DLD1 (cell line): ENCODE results near the gene PPA1.
"Not testable (repeated sequence)": the region's sequence is repeated elsewhere in the genome, so short reads cannot be mapped to it uniquely, and the experiment has no call there.

Experiments
- in situ Hi-C: cut with HindIII; loops from 2 replicates; pipeline ENCODE4 v1.10.0; 2017; ENCODE audit warnings: low sequenced_read_pairs

The PPA1 gene

DNA sequence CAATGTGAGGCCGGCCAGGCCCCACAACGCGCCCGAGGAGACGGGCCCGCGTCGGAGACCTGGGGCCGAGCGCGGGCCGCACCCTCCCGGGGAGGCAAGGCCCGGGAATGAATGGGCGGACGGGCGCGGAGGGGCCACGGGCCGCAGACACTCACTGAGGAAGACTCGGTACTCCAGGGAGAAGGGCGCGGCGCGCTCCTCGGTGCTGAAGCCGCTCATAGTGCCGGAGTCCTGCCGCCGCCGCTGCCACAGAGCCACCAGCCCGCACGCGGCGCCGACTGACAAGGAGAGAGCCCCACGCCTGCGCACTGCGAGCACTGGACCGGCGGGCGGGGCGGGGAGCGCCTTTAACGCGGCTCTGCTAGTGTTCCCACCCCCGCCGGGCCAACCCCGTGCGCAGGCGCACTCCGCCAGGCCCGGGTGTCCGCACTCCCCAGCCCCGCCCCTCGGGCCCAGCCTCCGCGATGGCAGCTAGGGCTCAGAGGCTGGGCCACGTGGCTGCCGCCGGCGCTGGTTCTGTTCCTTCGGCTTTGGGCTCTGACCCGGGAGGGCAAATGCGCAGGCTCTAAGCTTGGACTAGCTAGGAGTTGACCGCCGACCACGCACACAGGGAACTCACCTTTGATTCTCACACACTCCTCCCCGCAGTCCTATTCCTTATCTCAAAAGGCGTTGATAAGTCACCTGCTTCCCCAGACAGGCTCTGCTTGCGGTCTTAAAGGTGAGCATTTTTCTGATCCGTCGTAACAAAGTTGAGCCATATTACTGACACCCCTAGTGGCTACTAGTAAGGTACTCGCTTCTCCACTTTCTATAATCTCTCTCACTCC is at the start of gene PPA1:
TSS of gene PPA1 (minus strand) at position 321 of the 830 bp plus-strand sequence. CDS start at position 219, 102 bp downstream.
- in situ Hi-C loops, result no loop called here

DNA sequence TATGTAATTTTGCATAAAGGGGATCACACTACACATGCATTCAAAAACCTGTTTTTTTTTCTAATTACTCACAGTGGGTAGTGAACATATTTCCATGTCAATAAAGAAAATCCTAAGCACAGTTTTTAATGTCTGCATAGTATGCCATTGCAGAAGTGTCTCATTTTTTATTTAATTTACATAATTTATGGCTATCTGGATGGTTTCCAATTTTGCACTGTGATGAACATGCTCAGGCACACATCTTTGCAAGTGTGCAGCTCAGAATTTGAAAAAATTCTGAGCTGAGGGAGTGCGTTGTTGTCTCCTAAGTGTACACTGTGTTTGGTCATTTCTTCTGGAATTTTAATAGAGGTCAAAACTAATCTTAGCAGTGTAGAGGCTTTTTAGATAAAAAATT is 48.4 kb upstream of the PPA1 start:
- in situ Hi-C loops, result no loop called here

DNA sequence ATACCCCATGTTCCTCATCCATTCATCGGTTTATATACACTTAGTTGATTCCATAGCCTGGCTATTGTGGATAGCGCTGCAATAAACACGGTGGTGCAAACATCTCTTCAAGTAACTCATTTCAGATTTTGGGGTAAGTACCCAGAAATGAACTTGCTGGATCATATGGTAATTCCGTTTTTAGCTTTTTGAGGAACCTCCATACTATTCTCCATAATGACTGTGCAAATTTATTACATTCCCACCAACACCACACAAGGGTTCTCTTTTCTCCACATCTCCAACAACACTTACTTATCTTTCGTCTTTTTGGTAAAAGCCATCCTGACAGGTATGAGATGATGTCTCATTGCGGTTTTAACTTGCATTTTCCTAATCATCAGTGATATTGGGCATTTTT is 46.9 kb upstream of the PPA1 start:
- in situ Hi-C loops, result no loop called here

DNA sequence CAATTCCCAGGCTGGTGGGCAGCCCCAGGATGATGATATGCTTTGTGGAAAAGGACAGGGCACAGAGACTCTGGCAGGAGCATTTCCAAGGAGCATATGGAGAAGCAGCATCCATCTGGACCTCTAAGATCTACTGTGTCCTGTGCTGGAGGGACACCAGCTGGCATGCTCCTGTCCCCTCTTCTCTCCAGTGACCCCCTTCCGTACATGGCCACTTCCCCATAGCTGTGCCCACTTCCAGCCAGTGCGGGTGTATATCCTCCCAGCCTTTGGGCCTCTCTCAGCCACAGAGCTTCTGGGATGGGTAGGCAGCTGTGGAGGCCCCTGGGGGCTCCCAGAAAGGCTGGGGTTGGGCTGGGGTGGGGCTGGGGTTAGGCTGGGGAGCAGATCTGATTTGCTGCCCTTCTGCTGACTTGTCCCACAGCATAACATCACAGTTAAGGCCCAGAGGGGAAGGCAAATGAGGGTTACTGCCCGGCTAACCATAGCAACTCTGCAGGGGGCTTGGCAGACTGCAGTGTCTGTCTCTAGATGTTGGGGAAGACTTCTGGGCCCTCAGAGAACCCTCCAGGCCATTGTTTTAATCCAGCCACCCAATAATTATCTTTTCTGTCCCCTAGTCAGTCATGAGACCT is 44.3 kb upstream of the PPA1 start:
- in situ Hi-C loops, result no loop called here

DNA sequence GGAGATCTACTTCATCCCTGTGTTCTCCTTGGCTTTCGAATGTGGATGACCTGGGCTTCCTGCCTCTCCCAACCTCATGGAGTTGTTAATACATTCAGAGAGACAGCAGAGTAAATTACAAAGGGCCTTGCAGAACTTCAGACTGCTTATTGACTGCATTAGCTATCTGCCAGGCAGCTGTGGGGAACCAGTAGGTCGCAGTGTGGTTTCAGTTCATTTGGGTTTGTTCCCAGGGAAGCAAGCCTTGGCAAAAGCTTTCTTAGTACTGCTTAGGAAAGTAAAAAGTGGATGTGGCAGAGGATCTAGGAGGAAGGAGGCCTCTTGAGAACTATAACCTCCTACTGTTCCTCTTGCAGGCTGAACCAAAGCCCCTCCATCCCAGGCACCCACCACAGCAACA is 41.4 kb upstream of the PPA1 start:
- in situ Hi-C loops, result no loop called here

DNA sequence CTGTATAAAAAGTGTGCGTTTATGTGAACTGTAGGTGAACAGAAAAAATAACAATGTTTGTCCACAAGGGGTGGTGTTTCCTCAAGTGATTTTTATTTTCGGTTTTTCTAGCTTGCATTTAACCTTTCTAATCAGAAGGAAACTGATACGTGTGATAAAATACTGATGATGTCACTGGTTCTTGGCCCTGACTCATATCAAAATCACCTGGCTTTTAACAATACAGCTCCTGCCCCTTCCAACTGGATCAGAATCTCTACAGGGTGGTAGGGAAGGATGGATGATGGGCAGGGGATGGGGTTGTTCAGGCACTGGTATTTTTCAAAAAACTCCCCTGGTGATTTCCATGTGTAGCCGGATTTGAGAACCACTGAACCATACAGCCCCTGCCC is 39.7 kb upstream of the PPA1 start:
- in situ Hi-C loops, result no loop called here

DNA sequence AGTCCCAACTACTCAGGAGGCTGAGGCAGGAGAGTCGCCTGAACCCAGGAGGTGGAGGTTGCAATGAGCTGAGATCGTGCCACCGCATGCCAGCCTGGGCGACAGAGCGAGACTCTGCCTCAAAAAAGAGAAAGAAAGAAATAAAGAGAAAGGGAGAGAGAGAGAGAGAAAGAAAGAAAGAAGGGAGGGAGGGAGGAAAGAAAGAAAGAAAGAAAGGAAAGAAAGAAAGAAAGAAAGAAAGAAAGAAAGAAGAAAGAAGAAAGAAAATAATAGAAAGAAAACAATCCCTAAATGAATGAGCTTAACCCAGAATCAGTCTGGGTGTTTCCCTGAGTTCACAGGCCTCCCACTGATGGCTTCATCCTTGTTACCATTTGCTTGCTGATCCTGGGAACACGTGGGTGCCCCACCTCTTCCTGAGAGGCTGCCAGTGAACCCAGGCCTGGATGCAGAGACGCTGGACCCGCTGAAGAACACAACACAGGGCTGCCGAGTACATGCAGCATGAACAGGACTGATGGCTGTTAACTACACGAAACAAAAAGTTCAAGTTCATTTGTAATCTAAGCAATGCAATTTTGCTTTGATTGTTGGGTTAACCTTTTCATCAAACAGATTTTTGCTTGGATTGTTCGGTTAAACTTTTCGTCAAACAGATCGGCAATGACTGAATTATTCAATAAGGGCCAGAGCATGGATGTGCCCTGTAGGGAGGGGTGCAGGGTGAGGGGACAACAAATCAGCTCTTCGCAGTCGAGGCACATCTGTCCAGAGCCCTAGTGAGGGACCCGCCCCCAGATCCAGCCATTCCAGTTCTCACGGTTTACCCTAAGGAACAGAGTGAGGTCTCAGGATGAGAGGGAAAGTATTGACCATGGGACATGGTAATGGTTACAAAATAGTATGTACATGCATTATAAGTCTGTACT is 39.0 kb upstream of the PPA1 start:
- in situ Hi-C loops, result no loop called here

DNA sequence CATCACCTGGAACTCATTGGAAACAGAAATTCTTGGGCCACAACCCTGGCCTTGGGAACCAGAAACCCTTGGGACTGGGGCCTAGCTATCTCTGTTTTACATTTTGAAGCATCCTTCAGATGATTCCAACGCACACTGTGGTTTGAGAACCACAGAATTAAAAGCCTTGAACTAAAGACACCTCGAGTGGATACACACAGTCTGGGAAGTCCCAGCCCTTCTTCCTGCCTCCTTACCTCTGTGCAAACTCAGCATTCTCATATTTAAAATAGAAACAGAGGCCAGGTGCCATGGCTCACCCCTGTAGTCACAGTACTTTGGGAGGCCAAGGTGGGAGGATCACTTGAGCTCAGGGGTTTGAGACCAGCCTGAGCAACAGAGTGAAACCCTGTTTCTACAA is 37.7 kb upstream of the PPA1 start:
- in situ Hi-C loops, result no loop called here

DNA sequence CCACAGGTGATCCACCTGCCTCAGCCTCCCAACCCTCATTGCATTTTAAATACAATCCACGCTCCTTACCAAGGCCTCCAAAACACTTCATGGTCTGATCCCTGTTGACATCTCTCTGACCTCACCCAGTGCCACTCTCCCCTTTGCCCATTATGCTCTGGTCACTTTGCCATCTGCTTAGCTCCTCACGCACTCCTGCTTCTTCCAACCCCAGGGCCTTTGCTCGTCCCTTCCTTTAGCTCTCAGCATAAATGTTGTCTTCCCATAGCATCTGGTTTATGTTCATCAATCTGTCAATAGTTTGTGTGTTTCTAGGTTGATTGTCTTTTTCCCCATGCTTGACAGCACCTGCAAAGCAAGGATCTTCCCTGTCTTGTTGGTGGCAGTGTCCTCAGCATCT is 36.5 kb upstream of the PPA1 start:
- in situ Hi-C loops, result no loop called here

DNA sequence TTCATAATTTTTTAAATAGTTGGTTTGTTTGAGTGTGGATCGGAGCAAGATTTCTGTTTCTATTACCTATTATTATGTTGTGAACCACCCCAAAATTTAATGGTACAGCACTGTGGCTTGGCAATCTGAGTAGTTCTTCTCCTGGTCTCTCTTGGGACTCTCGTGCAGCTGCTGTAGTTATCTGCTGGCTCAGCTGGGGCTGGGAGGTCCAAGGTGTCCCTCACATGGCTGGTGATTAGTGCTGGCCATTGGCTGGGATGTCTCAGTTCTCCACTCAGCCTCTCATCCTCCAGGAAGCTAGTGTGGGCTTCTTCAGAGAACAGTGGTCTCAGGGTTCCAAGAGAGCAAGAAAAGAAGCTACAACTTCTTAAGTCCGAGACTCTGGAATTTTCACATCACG is 35.1 kb upstream of the PPA1 start:
- in situ Hi-C loops, result no loop called here

DNA sequence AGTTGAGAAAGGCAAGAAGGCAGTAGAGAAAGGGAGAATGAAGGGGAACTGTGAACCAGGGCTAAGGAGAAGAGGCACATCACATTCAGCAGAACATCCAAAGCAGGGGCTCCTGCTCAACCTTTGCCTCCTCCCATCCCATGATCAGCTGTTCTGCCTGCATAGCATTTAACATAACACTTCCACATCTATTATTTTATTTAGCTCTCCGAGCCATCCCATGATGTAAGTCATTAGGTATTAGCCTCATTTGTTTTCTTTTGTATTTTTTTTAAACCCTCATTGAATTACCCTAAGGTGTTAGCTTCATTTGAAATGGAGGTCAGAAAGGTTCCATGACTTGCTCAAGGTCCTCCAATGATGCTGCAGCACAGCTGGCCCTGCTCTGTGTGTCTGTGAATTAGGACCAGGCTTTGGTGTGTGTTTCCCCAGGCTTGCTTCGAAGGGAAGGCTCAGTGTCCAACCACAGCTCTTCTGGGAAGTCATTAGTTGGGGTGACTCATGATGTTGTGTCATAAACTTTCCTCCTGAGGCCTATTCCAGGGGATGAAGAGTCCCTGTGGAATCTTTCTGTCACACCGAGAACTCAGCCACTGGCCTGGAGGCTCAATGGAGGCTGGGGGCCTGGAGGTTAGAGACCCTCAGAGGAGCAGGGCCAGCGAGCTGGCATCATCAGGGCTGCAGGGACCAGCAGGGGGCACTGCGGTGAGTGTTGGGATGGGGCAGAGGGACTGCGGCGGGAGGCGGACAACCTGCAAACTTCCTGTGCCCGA is 34.1 kb upstream of the PPA1 start:
- in situ Hi-C loops, result no loop called here

DNA sequence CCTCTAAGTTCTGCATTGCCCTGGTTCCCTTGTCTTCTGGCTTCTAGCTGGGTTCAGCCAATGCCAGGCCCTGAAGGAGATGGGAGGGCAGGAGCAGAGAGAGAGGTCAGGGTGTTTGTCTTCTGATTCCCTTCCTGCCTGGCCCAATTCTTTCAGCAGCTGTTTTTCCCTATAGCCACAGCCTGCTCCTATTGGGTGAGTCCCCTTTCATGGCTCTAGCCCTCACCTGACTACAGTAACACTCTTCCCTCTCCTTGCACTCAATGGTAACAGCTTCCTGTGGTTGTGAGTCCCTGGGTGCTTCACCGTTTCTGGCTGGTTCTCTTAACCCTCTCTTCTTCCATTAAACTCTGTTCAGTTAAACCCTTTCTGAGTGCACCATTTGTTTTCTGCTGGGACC is 33.5 kb upstream of the PPA1 start:
- in situ Hi-C loops, result no loop called here

DNA sequence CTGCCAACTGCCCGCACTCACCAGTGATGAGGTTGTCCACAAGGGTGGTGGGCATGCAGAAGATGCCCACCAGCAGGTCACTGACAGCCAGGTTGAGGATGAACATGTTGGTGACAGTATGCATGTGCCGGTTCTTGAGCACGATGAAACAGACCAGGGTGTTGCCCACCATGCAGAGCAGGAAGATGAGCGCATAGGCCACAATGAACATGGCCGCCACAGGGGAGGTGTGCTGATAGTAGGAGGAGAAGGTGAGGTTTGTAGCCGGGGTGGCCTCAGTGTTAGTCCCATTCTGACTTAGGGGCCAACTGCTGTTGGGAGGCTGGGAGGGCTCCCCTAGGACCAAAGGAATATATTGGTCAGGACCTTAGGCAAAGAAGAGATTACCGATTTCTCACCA is 32.8 kb upstream of the PPA1 start:
- in situ Hi-C loops, result no loop called here

DNA sequence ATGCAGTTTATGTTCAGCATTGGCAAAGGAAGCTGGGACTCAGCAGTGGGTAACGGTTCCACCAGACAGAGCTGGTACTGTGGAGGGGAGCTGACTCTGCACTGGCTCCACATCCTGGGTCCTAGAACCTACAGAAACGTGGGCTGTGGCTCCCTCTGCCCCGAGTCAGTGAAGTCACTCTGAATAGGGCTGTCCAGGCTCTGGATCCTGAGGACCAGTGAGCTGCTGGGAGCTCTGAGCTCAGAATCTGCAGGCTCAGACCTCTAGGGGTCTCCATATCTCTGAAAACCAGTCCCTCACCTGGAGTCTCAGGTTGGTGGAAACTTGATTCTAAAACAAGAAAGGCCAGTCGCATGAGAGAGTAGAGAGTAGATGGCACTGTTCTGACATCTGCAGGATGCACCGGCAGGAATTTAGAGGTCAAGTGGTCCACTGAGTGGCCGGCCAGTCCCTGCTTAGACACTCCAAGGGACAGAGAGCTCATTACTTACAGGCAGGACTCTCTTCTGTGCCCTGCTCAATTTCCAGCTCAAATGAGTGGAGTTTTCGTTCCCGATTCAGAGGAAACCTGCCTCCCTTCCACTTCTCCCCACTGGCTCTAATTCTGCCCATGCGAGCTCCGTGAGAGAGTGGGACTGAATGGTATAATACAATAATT is 31.9 kb upstream of the PPA1 start:
- in situ Hi-C loops, result no loop called here

DNA sequence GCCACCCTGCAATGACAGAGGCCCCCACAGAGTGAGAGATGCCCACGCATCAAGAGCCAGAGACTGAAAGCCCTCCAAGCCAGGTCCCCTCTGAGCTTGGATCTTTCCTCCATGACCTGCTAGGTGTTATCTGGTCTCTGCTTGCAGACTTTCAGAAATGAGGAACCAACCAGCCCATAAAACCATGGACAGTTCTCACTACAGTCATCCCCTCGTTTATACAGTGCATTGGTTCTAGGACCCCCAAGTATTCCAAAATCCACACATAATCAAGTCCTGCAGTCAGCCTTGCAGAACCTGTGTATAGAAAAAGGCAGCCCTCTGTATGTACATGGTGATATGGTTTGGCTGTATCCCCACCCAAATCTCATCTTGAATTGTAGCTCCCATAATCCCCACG is 27.5 kb upstream of the PPA1 start:
- in situ Hi-C loops, result no loop called here

DNA sequence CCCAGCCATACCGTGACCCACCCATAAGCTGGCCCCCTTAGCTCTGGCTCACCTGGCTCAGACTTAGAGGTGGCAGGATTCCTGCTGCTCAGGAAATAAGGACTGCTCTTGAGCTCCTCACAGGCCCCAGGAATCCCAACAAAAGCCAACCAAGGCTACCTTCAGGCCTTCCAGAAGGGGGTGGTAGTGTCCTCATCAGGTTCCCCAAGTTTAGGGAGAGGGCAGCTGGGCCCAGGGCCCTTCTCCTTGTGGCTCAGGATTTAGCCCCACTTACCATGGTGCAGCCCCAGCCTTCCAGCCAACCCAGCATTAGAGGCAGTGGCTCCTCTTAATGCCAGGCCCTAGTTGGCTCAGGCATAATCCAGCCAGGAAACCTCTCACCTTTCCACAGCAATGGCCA is 27.0 kb upstream of the PPA1 start:
- in situ Hi-C loops, result no loop called here

DNA sequence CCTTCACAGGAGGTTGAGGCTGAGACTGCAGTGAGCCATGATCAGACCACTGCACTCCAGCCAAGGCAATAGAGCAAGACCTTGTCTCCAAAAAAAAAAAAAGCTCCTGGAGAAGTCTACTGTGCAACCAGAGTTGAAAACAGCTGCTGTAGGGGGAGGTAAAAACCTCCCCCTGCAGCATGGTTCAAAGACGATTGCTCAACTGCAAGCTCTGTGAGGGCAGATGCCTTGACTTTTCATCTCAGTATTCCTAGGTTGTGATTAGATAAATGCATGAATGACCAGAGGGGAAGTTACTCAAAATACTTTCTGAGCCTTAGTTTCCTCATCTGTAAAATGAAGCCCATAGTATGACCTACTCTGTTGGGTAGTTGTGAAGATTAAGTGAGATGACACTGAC is 25.0 kb upstream of the PPA1 start:
- in situ Hi-C loops, result no loop called here

DNA sequence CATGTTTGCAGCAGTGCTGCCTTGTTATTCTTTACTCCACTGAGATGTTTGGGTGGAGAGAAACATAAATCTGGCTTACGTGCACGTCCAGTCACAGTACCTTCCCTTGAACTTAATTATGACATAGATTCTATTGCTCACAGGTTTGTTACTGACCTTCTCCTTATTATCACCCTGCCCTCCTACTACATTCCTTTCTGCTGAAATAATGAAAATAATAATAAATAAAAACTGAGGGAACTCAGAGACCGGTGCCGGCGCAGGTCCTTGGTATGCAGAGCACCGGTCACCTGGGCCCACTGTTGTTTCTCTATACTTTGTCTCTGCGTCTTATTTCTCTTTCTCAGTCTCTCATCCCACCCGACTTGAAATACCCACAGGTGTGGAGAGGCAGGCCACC is 24.6 kb upstream of the PPA1 start:
- in situ Hi-C loops, result not testable (repeated sequence)

DNA sequence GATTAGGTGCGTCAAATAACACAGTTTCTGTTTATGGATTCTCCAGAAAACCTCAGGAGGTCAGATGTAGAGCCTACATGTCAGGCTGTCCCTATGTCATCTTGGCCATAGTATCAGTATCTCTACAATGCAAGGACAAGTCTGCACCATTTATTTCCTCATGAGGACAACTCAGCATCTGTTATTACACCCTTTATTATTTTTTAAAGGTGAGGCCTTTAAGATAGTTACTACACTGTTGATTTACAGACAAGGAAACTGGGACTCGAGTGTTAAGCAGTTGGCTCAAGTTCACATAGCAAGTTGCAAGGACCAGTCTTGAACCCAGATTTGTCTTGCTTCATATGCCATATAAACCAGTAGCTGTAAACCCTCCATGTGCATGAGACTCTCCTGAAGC is 23.2 kb upstream of the PPA1 start:
- in situ Hi-C loops, result no loop called here
